Stimulated activated CD8-positive, alpha-beta memory T cell treated with anti-CD3 and anti-CD28 coated beads, Interleukin-12 subunit alpha, Interleukin-12 subunit beta, amount 100 ng/mL, for 4 hours (primary cell): ENCODE measurements around the gene PREX1.

ENCODE experiments used
- DNase-seq: peaks from one replicate; pipeline ENCODE4 v3.0.0-alpha.2; 2020; ENCODE audit warnings: low read depth

Gene PREX1

DNA sequence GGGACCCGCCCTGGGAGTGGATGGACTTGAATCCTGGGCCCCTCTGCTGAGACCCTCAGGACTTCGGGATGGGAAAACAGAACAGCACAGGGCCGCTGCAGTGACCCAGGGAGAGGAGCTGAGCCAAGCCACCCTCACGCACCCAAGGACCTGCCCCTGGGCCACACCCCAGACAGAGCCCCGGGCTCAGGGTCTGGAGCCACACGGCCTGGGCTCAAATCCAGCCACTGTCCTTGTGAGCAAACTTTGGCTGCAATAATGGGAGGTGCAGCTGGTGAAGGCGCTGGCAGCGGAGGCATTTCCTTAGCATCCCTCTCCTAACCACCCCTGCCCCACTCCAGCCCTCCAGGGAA is 207.7 kb downstream of the PREX1 start:
- no peak for DNase-seq

DNA sequence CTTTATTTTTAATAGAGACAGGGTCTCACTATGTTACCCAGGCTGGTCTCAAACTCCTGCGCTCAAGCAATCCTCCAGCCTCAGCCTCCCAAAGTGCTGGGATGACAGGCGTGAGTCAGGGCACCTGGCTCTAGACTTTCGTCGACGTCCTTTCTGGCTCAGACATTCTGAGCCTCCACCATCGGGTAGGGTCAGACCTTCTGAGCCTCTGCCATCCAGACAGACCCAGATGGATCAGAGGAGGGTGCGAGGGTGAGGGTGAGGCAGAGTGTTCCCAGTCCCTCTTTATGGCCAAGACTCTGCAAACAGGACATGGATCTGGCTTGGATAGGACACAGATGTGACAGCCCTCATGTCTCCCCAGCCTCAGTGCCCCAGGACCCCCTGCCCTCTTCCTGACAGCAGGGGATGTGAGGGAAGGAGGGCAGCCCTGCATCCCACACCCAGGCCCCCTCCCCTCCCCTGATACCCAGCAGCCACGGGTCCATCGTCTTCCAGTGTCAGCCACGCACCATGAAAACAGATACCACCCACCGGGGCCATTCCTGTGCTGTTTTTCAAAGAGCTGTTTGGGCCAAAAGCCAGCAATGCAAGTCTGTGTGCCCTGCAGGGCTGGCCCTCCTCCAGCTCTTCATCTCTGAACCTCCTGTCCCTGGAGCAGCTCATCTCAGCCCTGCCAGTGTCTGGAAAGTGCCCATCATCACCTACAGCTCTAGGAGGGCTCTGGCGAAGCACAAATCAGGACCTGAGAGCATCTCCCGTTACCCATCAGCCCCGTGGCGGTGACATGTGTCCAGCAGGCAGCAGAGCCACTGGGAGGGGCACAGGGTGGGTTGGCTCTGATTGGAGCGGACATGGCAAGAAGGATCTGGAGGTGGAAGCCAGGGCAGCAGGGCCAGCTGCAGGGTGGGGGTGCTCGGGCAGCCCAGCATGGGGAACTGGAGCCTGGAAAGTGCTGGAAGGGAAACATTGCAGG is 208.4 kb downstream of the PREX1 start:
- DNase-seq: no peak

- no peak for DNase-seq
These were observed 209.2 kb downstream of the PREX1 start for GRCh38 chr20:48618631-48619030.

GRCh38 chr20:48618052-48618451 is 209.7 kb downstream of the PREX1 start:
- DNase-seq: no peak

GRCh38 chr20:48617481-48617880 is 210.3 kb downstream of the PREX1 start:
- no peak for DNase-seq

GRCh38 chr20:48616481-48616880 is 211.3 kb downstream of the PREX1 start:
- no peak for DNase-seq

DNA sequence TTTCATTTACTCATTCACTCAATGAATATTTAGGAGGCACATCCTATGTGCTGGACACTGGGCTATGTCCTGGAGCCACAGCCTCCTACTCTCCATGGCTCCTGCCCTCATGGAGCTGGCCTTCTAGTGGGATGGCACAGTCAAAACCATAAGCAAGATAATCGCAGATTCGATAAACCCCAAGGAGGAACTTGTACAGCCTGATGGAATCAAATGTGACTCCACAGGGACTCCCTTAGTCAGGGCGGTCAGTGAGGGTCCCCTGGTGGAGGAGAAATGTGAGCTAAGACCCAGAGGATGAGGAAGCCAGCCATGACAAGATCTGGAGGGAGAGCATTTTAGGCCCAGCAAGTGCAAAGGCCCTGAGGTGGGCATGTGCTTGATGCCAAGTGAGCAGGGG is 211.9 kb downstream of the PREX1 start:
- no peak for DNase-seq

DNA sequence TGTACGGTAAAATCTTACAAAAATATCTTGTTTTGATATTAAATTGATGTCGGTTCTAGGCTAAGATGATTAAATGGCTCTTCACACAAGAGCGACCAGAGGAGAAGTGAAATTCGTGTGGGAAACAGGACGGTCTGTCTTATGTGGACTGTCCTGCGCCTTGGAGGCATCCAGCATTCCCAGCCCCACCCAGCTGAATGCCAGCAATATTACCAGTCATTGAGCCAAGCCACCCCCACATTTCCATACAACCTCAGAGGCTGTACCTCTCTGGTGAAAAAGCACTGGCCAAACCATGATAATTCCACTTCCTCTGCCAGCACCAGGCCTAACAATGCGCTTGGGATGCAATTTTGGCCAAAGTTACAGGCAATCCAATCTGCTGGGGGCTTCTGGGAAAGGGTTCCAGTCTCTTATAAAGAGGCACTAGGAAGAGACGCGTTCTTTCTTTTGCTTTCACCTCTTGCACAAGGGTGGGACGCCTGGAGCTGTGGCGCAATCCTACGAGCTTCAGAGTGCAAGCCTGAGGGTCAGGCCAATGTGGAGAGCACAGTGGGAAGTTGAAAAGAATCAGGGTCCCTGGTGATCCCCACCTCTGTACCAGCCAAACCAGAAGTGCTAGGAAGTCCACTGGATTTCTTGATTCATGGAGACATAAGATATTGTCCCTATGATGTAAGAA is 213.1 kb downstream of the PREX1 start:
- no peak for DNase-seq

- no peak for DNase-seq
These were observed 213.9 kb downstream of the PREX1 start for GRCh38 chr20:48613926-48614325.

DNA sequence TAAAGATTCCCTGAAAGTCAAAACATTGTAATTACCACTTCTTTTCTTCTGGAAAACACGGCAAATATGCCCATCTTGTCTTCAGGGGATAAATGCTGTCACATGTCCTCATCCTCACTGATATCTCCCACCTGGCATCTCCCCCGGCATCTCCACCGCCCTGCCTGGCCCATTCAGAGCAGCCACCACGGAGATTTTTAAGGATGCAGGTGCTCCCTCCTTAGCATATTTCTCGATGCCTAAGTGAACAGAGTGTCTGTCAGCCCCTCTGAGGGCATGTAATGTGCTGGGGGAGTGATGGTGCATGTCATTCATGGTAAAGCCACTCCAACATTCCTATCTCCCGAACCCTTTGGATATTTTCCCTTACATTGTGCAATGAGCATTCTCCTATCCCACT is 215.5 kb downstream of the PREX1 start:
- DNase-seq: no peak

- DNase-seq: no peak
These were observed 216.8 kb downstream of the PREX1 start for GRCh38 chr20:48610996-48611395.

- DNase-seq: no peak
These were observed 218.3 kb downstream of the PREX1 start for GRCh38 chr20:48609491-48609978.

DNA sequence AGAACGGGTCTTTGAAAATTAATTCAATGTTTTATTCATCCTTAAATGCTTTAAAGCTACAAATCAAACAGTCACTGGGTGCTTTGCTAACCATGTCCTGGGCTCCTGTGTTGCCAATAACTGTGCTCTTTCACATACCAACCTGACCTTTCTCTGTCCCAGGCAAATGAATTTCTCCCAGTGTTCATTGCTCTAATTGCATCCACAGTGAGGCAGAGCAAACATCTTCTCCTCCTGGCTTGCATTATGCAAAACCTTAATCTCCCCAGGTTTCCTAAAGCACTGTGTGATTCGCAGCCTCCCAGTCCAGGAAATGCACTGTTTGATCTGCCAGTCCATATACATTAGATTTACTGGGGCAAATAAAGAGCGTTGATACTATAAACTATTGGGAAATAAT is 219.0 kb downstream of the PREX1 start:
- DNase-seq: no peak

DNA sequence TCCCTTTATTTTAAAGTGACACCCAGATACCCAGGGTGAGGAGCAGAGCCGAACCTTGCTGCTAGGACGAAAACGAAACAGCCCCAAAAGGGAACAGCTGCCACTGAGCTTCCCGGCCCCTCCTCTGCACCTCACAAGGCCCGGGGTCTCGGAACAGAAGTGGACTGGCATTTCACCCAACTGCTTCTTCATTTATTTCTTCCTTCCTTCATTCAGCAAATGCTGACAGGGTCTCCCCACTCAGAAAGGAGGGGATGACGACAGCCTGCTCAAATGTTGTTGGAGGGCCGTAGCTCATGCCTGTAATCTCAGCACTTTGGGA is 220.3 kb downstream of the PREX1 start:
- DNase-seq: no peak

GRCh38 chr20:48606841-48607543 is 220.8 kb downstream of the PREX1 start:
- DNase-seq: no peak

- no peak for DNase-seq
These were observed 221.5 kb downstream of the PREX1 start for GRCh38 chr20:48606172-48606840.

GRCh38 chr20:48605364-48606171 is 222.2 kb downstream of the PREX1 start:
- DNase-seq: no peak

DNA sequence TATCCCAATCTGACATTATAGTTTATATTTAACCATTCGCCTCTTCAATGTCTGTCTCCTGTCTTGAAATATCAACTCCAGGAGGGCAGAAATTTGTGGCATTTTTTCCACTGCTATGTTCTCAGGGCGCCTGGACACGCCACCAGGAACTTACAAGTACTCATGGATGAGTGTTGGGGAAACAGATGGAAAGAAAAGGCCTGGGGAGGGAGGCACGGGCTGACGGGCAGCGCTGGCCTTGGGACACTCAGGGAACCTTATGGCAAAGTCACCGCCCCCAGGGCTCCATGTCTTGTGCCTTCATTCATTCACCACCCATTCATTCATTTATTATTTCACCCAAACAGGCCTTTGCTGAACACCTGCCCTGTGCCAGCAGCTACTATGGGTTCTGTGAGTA is 222.9 kb downstream of the PREX1 start:
- DNase-seq: no peak

- no peak for DNase-seq
These were observed 223.4 kb downstream of the PREX1 start for GRCh38 chr20:48604426-48604825.

DNA sequence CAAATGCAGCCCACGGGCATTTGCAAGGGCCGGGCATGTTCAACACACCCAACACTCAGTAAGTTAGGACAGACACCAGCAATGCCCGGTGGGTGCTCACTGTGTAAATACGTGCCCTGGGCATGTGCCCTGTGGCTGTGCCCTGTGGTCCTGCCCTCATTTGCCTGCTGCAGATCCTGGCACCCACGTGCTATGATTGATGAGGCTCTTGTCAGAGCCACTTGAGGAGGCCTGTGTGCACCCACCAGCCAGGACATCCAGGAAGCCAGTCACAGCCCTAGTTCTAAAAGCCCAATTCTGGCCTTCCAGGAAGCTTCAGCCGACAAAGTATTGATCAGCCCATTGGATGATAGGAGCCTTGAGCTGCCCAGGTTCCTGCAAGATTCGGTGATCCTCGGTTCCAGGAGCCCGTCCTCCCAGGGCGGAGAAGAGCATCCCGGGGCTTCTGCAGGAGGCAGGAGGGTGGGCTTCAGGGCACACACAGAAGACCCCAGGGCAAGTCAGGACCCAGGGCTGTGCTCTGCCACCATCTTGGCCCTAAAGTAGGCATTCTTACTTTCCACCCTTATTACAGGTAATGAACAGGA is 223.9 kb downstream of the PREX1 start:
- DNase-seq: no peak
